ENCODE data around the gene MAP7D2. TPM values are rescaled to one million over a fixed set of nuclear protein-coding genes. Genes with fewer than 3 reads are reported as not detected.
A peak's percentile ranks its signal among the peaks of the same experiment; 100 is the strongest.

Gene MAP7D2
- total RNA-seq, 1 donor from 2014 or later: 32.8 TPM

- DNase-seq (ENCODE audit: low read depth): no peak
Observed at GRCh38 chrX:20112022-20112774, 4.5 kb downstream of the MAP7D2 start.

GRCh38 chrX:20111271-20111670, 5.4 kb downstream of the MAP7D2 start:
- no peak for DNase-seq (ENCODE audit: low read depth)

- DNase-seq (ENCODE audit: low read depth): no peak
Observed at GRCh38 chrX:20101934-20102581, 14.6 kb downstream of the MAP7D2 start.

GRCh38 chrX:20091499-20091898, 25.2 kb downstream of the MAP7D2 start:
- DNase-seq (ENCODE audit: low read depth): no peak

- no peak for DNase-seq (ENCODE audit: low read depth)
Observed at GRCh38 chrX:20089845-20090244, 26.9 kb downstream of the MAP7D2 start.

GRCh38 chrX:20080277-20080676, 36.4 kb downstream of the MAP7D2 start:
- DNase-seq (ENCODE audit: low read depth): no peak

GRCh38 chrX:20071511-20072079, 45.1 kb downstream of the MAP7D2 start:
- DNase-seq (ENCODE audit: low read depth): no peak

- peak; percentile 93 for DNase-seq (ENCODE audit: low read depth)
Observed at GRCh38 chrX:20067709-20068561, 48.8 kb downstream of the MAP7D2 start.

- peak; percentile 57 for DNase-seq (ENCODE audit: low read depth)
Observed at GRCh38 chrX:20066968-20067708, 49.6 kb downstream of the MAP7D2 start.

GRCh38 chrX:20063716-20064351, 52.9 kb downstream of the MAP7D2 start:
- DNase-seq (ENCODE audit: low read depth): peak; percentile 58

GRCh38 chrX:20063153-20063552, 53.6 kb downstream of the MAP7D2 start:
- DNase-seq (ENCODE audit: low read depth): no peak

GRCh38 chrX:20061855-20062254, 54.9 kb downstream of the MAP7D2 start:
- peak; percentile 92 for DNase-seq (ENCODE audit: low read depth)

GRCh38 chrX:20060961-20061748, 55.6 kb downstream of the MAP7D2 start:
- DNase-seq (ENCODE audit: low read depth): no peak

GRCh38 chrX:20059467-20060128, 57.1 kb downstream of the MAP7D2 start:
- DNase-seq (ENCODE audit: low read depth): peak; percentile 64

GRCh38 chrX:20057479-20057878, 59.2 kb downstream of the MAP7D2 start:
- DNase-seq (ENCODE audit: low read depth): no peak

GRCh38 chrX:20056704-20057103, 60.0 kb downstream of the MAP7D2 start:
- peak; percentile 86 for DNase-seq (ENCODE audit: low read depth)

GRCh38 chrX:20053537-20053936, 63.2 kb downstream of the MAP7D2 start:
- DNase-seq (ENCODE audit: low read depth): no peak

- DNase-seq (ENCODE audit: low read depth): no peak
Observed at GRCh38 chrX:20046864-20047263, 69.8 kb downstream of the MAP7D2 start.

GRCh38 chrX:20046223-20046622, 70.5 kb downstream of the MAP7D2 start:
- no peak for DNase-seq (ENCODE audit: low read depth)

GRCh38 chrX:20042221-20042620, 74.5 kb downstream of the MAP7D2 start:
- DNase-seq (ENCODE audit: low read depth): no peak

All from renal cortical epithelial cell (primary cell).